GM20000 (cell line): Measurements from ENCODE around the gene ALDH3A2.

Experiments
- DNase-seq: peaks from one replicate; pipeline ENCODE4 v3.0.0; 2012; ENCODE audit warnings: low spot score
- TF ChIP-seq, protein P1 (sequence below): IDR thresholded peaks from 2 replicates; pipeline ENCODE4 v1.5.1; 2012; ENCODE audit warnings: mild to moderate bottlenecking, control low read depth; ENCODE audit errors: extremely low read depth, missing control alignments

Gene ALDH3A2

GRCh38 chr17:19642373-19642893, 6.1 kb upstream of the ALDH3A2 start:
- DNase-seq = no peak

GRCh38 chr17:19644493-19645210, 3.9 kb upstream of the ALDH3A2 start:
- TF ChIP-seq, protein P1, sequence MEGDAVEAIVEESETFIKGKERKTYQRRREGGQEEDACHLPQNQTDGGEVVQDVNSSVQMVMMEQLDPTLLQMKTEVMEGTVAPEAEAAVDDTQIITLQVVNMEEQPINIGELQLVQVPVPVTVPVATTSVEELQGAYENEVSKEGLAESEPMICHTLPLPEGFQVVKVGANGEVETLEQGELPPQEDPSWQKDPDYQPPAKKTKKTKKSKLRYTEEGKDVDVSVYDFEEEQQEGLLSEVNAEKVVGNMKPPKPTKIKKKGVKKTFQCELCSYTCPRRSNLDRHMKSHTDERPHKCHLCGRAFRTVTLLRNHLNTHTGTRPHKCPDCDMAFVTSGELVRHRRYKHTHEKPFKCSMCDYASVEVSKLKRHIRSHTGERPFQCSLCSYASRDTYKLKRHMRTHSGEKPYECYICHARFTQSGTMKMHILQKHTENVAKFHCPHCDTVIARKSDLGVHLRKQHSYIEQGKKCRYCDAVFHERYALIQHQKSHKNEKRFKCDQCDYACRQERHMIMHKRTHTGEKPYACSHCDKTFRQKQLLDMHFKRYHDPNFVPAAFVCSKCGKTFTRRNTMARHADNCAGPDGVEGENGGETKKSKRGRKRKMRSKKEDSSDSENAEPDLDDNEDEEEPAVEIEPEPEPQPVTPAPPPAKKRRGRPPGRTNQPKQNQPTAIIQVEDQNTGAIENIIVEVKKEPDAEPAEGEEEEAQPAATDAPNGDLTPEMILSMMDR = no peak
- DNase-seq = no peak

More at GRCh38 chr17:19642373-19642893, 6.1 kb upstream of the ALDH3A2 start:
- TF ChIP-seq, protein P1 = no peak

GRCh38 chr17:19645734-19646201, 2.8 kb upstream of the ALDH3A2 start:
- DNase-seq = peak; percentile 74
- TF ChIP-seq, protein P1 = peak; percentile 59

DNA sequence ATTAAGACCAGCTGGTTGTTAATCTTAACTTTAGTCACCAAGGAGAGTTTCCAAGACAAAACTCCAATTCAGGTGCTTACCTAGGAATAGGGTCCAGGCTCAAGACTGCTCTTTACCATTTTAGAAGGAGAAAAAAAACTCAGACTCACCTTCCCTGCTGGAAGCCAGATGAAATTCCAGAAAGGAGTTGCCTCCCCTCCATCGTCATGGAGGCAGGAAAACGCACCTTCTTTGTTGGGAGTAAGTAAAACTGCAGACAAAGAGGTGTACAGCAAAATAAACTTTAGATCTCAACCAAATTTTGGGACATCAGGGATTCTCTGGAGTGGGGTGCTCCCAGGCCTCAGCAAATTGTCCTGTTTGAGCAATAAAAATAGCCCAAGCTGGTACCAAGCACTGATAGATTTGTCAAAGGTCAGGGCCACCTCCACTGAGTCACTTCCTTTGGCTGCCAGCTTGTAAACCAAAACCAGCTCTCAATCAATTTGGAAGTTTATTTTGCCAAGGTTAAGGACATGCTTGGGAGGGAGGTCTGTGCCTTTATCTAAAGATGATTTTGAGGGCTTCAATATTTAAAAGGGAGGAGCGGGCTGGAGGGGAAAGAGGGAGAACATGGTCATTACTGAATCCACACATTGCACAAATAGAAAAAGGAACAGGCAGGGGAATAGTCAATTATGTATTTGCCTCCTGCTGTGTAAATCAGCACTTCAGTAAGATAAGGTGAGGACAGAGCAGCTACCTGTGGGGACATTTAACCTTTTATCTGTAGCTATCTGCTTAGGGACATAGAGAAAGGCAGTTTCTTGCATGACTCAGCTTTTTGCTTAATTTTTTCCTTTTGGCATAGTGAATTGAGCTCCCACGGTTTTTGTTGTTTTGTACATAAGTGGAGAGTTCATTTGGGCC, 1.5 kb upstream of the ALDH3A2 start:
- DNase-seq = no peak
- TF ChIP-seq, protein P1 = no peak

- TF ChIP-seq, protein P1 = no peak
- DNase-seq = peak; percentile 52
These were observed 665 bp upstream of the ALDH3A2 start for GRCh38 chr17:19647697-19648474.

DNA sequence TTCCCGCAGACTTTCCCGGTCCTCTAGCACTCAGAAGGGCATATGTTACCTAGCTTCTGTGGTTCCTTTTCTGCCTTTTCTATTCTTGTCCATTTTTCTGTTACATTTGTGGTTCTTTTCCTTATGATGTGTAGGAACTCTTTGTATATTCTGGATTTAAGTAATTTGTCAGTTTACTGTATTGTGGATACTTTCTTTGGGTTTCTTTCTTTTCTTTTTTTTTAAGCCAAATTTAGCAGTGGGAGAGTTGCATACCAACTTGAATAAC, 657 bp downstream of the ALDH3A2 start:
- DNase-seq = no peak
- TF ChIP-seq, protein P1 = no peak
